Transverse colon (tissue), 3 donors: Measurements from ENCODE around the gene MSH4.

Source experiments
- CTCF ChIP-seq, 5 experiments: fragments of 200-600 bp in 3 of 5; fragments of 450-650 bp in 2 of 5; sonication (generic) in 3 of 5; IDR thresholded peaks; 1 replicate in 2 of 5; 2 replicates in 3 of 5; pipeline ENCODE4 v1.5.1; 2016 to 2017; ENCODE audit warnings: antibody characterized with exemption in 5 of 5, inconsistent platforms in 3 of 5, mild to moderate bottlenecking in 2 of 5, moderate library complexity in 1 of 5
- POLR2A ChIP-seq: fragments of 450-650 bp; IDR thresholded peaks from one replicate; pipeline ENCODE4 v1.6.1; 2016; ENCODE audit warnings: antibody characterized with exemption, mild to moderate bottlenecking, moderate library complexity

GRCh38 chr1:75838079-75838478, 41.4 kb downstream of the MSH4 start:
- TF ChIP-seq CTCF (IDR thresholded peaks at IDR 0.05) (no peak), POLR2A (no peak)
